WTC11 (cell line): ENCODE measurements around the gene GPR156. TPM values are rescaled to one million over a fixed set of nuclear protein-coding genes. Genes with fewer than 3 reads are reported as not detected.

Experiments used
- ATAC-seq: fragments of 200-7000 bp; cut with Tn5 transposase; 2 replicates; pipeline ENCODE4 v1.10.0; 2021; ENCODE audit warnings: mild to moderate bottlenecking, moderate library complexity
- CTCF ChIA-PET: fragments of 300-600 bp; sonication (Branson Sonifier 250); formaldehyde crosslinking; loops from one replicate; lab custom pipeline; 2021; ENCODE audit warnings: antibody characterized with exemption; lab: Charles Lee
- POLR2A ChIA-PET: fragments of 350-600 bp; sonication (Branson Sonifier 250); formaldehyde crosslinking; loops from one replicate; lab custom pipeline; 2021; ENCODE audit warnings: antibody characterized with exemption; lab: Charles Lee
- DNase-seq: peaks from one replicate; pipeline ENCODE4 v3.0.0; 2021; ENCODE audit warnings: low spot score
- H3K27ac Mint-ChIP-seq: 2 replicates; pipeline ENCODE4 v1.8.0; 2021; ENCODE audit warnings: mixed read lengths
- H3K27me3 Mint-ChIP-seq: 2 replicates; pipeline ENCODE4 v1.8.0; 2021; ENCODE audit warnings: low read depth, mild to moderate bottlenecking, moderate library complexity, mixed read lengths
- H3K36me3 Mint-ChIP-seq: 2 replicates; pipeline ENCODE4 v1.8.0; 2021; ENCODE audit warnings: mixed read lengths
- H3K4me1 Mint-ChIP-seq: 2 replicates; pipeline ENCODE4 v1.8.0; 2022; ENCODE audit warnings: mixed read lengths
- H3K4me3 Mint-ChIP-seq: 2 replicates; pipeline ENCODE4 v1.8.0; 2021; ENCODE audit warnings: mild to moderate bottlenecking, moderate library complexity, mixed read lengths
- H3K9me3 Mint-ChIP-seq: 2 replicates; pipeline ENCODE4 v1.8.0; 2021; ENCODE audit warnings: mixed read lengths
- CREM ChIP-seq: sonication (generic); formaldehyde crosslinking; IDR thresholded peaks from 2 replicates; pipeline ENCODE4 v1.8.1; 2022; ENCODE audit warnings: mild to moderate bottlenecking, missing genetic modification reagents, moderate library complexity
- EMX1 ChIP-seq: fragments of 250-450 bp; sonication (Bioruptor Pico); IDR thresholded peaks from 2 replicates; pipeline ENCODE4 v1.8.0; 2021; ENCODE audit warnings: mild to moderate bottlenecking
- FOXP1 ChIP-seq: sonication (generic); formaldehyde crosslinking; IDR thresholded peaks from 2 replicates; pipeline ENCODE4 v1.8.0; 2022; ENCODE audit warnings: missing genetic modification reagents, mild to moderate bottlenecking, moderate library complexity, borderline replicate concordance
- GABPB1 ChIP-seq: sonication (generic); formaldehyde crosslinking; IDR thresholded peaks from 2 replicates; pipeline ENCODE4 v1.8.1; 2023; ENCODE audit warnings: mild to moderate bottlenecking, missing genetic modification reagents
- MLX ChIP-seq: sonication (generic); formaldehyde crosslinking; IDR thresholded peaks from 2 replicates; pipeline ENCODE4 v1.8.1; 2023; ENCODE audit warnings: mild to moderate bottlenecking, missing genetic modification reagents, moderate library complexity
- NFE2L1 ChIP-seq: sonication (generic); formaldehyde crosslinking; IDR thresholded peaks from 2 replicates; pipeline ENCODE4 v1.8.1; 2023; ENCODE audit warnings: missing genetic modification reagents
- PREB ChIP-seq: sonication (generic); formaldehyde crosslinking; IDR thresholded peaks from 2 replicates; pipeline ENCODE4 v1.8.1; 2022; ENCODE audit warnings: mild to moderate bottlenecking, missing genetic modification reagents, moderate library complexity, borderline replicate concordance
- RORB ChIP-seq: fragments of 250-450 bp; sonication (Bioruptor Pico); IDR thresholded peaks from 2 replicates; pipeline ENCODE4 v1.9.0; 2021; ENCODE audit warnings: mild to moderate bottlenecking
- SOX15 ChIP-seq: fragments of 250-450 bp; sonication (Bioruptor Pico); IDR thresholded peaks from 2 replicates; pipeline ENCODE4 v1.9.0; 2021; ENCODE audit warnings: mild to moderate bottlenecking
- TCF7 ChIP-seq: sonication (generic); formaldehyde crosslinking; IDR thresholded peaks from 2 replicates; pipeline ENCODE4 v1.8.0; 2022; ENCODE audit warnings: mild to moderate bottlenecking, low read depth, missing genetic modification reagents, moderate library complexity
- TEAD1 ChIP-seq: sonication (generic); formaldehyde crosslinking; IDR thresholded peaks from 2 replicates; pipeline ENCODE4 v1.8.0; 2022; ENCODE audit warnings: mild to moderate bottlenecking, missing genetic modification reagents
- ZBTB43 ChIP-seq: sonication (generic); formaldehyde crosslinking; IDR thresholded peaks from 2 replicates; pipeline ENCODE4 v1.8.1; 2023; ENCODE audit warnings: mild to moderate bottlenecking, missing genetic modification reagents
- ZNF512 ChIP-seq: sonication (generic); formaldehyde crosslinking; IDR thresholded peaks from 2 replicates; pipeline ENCODE4 v1.8.1; 2022; ENCODE audit warnings: missing genetic modification reagents, borderline replicate concordance
- ZSCAN18 ChIP-seq: fragments of 250-450 bp; sonication (Bioruptor Pico); IDR thresholded peaks from 2 replicates; pipeline ENCODE4 v2.1.2; 2022; ENCODE audit warnings: mild to moderate bottlenecking, moderate library complexity
- total RNA-seq: library from RNA; stranded (reverse); gene quantifications from 3 replicates; pipeline ENCODE4 v1.2.3, GENCODE V29; 2021

The GPR156 gene
- total RNA-seq, 1 experiment from 2014 or later = 0.72 TPM

- H3K36me3 Mint-ChIP-seq = no peaks in the 10 kb centered on the region
- no peaks in the 10 kb centered on the region for H3K9me3 Mint-ChIP-seq
- DNase-seq = no peak
- POLR2A ChIA-PET = no interaction called here
- H3K27me3 Mint-ChIP-seq = no peaks in the 10 kb centered on the region
- TF ChIP-seq ZSCAN18 (CRISPR knock-in tag) (no peak), NFE2L1 (CRISPR knock-in tag) (no peak), ZBTB43 (CRISPR knock-in tag) (no peak)
- TF ChIP-seq, all 79 proteins: peak for 0
- Mint-ChIP-seq H3K4me3 (no peak overlapping the region), H3K27ac (no peak overlapping the region), H3K4me1 (peaks cover 4% of the 10 kb centered on the region)
- CTCF ChIA-PET = no interaction called here
- ATAC-seq = no peak
Measured at GRCh38 chr3:120275618-120276017, 9.4 kb downstream of the GPR156 start.

GRCh38 chr3:120274739-120275167, 10.3 kb downstream of the GPR156 start:
- H3K4me3 Mint-ChIP-seq = no peak overlapping the region
- ChIA-PET POLR2A (no interaction called here), CTCF (no interaction called here)
- H3K27ac Mint-ChIP-seq = no peak overlapping the region
- H3K4me1 Mint-ChIP-seq = peaks cover 4% of the 10 kb centered on the region
- no peak for DNase-seq
- no peaks in the 10 kb centered on the region for H3K27me3 Mint-ChIP-seq
- TF ChIP-seq GABPB1 (CRISPR knock-in tag) (peak; percentile 40; the same call in 1 of the 2 replicates), TCF7 (CRISPR knock-in tag) (no peak), SOX15 (CRISPR knock-in tag) (no peak)
- TF ChIP-seq, all 79 proteins: peak for 1
- H3K36me3 Mint-ChIP-seq = no peaks in the 10 kb centered on the region
- no peaks in the 10 kb centered on the region for H3K9me3 Mint-ChIP-seq
- ATAC-seq = no peak

- ATAC-seq = no peak
- Mint-ChIP-seq H3K27ac (no peak overlapping the region), H3K9me3 (no peaks in the 10 kb centered on the region), H3K4me1 (peaks cover 4% of the 10 kb centered on the region), H3K4me3 (no peak overlapping the region), H3K27me3 (no peaks in the 10 kb centered on the region), H3K36me3 (no peaks in the 10 kb centered on the region)
- TF ChIP-seq FOXP1 (CRISPR knock-in tag) (no peak), MLX (CRISPR knock-in tag) (no peak), GABPB1 (CRISPR knock-in tag) (no peak), SOX15 (CRISPR knock-in tag) (no peak)
- no peak for DNase-seq
- POLR2A ChIA-PET = no interaction called here
- CTCF ChIA-PET = no interaction called here
Measured at GRCh38 chr3:120272286-120272685, 12.7 kb downstream of the GPR156 start.

- no peak for TF ChIP-seq CREM (CRISPR knock-in tag)
- TF ChIP-seq ZNF512 (CRISPR knock-in tag) = no peak
- TF ChIP-seq EMX1 (CRISPR knock-in tag) = no peak
- TF ChIP-seq TEAD1 (CRISPR knock-in tag) = no peak
- no peak for TF ChIP-seq RORB (CRISPR knock-in tag)
- no peak for TF ChIP-seq PREB (CRISPR knock-in tag)
- Mint-ChIP-seq H3K4me3 (no peak overlapping the region), H3K36me3 (no peaks in the 10 kb centered on the region), H3K9me3 (peaks cover 5% of the 10 kb centered on the region), H3K27ac (no peak overlapping the region), H3K27me3 (no peaks in the 10 kb centered on the region; the same call in 1 of the 2 replicates), H3K4me1 (peaks cover 15% of the 10 kb centered on the region)
- ChIA-PET CTCF (no interaction called here), POLR2A (no interaction called here)
- ATAC-seq (no peak), DNase-seq (no peak)
Measured at GRCh38 chr3:120265989-120266388, 19.0 kb downstream of the GPR156 start.
